ENCODE results near the gene ESPL1. TPM values are rescaled to one million over a fixed set of nuclear protein-coding genes. Genes with fewer than 3 reads are reported as not detected.

ESPL1 gene
- total RNA-seq, 1 donor from 2014 or later, result 0.17 TPM

- intact Hi-C loops (cut with micrococcal nuclease), result no loop called here
- no peak for DNase-seq
- no peak for ATAC-seq
Measured at GRCh38 chr12:53229454-53229853, 38.6 kb upstream of the ESPL1 start.

DNA sequence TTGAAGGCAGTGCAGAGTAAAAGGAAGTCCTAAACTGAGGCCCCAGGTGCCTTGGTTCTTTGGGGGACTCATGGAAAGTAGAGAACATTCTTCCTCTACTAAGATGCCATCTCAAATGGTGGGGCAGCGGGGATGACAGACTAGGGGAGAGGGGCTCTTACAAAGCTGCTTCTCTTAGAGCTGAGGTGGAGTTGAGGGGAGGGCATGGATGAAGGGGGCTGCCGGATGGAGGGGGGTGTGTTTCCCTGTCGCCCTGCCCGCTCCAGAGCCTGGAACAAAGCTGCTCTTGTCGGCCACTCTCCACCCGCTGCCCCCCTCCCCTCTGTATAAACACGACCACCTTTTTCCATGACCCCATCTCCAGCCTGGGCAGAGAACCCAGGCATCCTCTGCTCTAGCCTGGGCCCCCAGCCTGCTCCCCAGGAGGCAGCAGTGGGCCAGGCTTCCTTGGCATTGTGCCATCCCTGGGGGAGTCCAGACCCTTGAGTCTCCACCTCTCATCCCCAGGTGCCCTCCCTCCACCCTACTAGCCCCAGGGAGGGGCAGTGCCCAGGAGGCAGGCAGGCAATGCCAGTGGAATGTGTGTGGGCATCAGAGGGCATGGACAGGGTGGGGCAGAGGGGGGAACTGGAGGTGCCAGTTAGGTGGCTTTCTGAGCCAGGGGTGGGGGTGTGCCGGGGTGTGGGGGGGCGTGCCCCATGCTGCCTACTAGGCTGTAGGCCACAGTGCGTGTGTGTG, 37.8 kb upstream of the ESPL1 start:
- no peak for DNase-seq
- intact Hi-C loops (cut with micrococcal nuclease), result no loop called here
- ATAC-seq, result no peak

GRCh38 chr12:53231671-53231920, 36.5 kb upstream of the ESPL1 start:
- intact Hi-C loops (cut with micrococcal nuclease), result no loop called here
- DNase-seq (no peak), ATAC-seq (no peak)

GRCh38 chr12:53231921-53232645, 36.0 kb upstream of the ESPL1 start, which contains the start of gene RARG:
Gene RARG, minus strand, starts transcription at chr12:53232209. Its CDS starts 4,664 bp downstream, at chr12:53227545.
- intact Hi-C loops (cut with micrococcal nuclease), result no loop called here
- ATAC-seq, result peak; percentile 76

DNA sequence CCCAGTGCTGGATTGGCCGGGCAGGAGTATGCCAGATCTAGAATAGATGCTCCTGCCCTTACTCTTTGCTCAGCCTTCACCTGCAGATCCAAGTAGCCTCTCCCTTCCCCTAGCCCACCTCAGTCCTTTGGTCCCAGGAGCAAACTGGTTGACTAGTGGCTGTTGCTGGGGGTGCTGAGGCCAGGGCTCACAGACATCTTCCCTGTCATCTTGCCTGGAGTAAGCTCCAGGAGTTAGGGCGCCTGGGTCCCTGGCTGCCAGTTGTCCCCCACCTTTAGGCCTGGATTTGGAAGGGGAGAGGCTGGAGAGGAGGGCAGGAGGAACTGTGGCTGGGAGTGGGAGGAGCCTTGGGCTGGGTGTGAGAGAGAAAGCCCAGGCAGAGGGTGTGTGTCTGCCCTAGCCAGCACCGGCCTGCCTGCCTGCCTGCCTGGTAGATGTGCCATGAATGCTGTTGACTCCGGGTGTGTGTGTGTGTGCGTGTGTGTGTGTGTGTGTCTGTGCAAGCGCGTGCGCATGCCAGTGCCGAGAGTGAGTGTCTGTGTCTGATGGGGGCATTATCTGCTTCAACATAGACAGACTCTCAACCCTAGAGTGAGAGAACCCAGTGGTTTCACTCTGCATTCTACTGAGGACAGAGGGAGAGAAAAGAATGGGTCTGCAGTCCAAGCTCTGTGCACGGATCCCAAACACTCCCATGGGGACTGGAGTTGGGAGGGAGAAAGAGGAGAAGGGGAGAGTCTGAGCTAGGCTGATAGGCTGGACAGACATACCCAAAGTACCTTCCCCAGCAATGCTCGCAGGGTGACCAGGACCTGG, 35.2 kb upstream of the ESPL1 start:
- peak; percentile 85 for ATAC-seq
- DNase-seq, result peak; percentile 74
- intact Hi-C loops (cut with micrococcal nuclease), result no loop called here

More at GRCh38 chr12:53231921-53232645, 36.0 kb upstream of the ESPL1 start, which contains the start of gene RARG:
- peak; percentile 64 for DNase-seq

- intact Hi-C loops (cut with micrococcal nuclease), result no loop called here
- DNase-seq (no peak), ATAC-seq (no peak)
Measured at GRCh38 chr12:53233671-53234121, 34.4 kb upstream of the ESPL1 start.

GRCh38 chr12:53234271-53234914, 33.7 kb upstream of the ESPL1 start:
- peak; percentile 63 for DNase-seq
- ATAC-seq, result peak; percentile 8
- intact Hi-C loops (cut with micrococcal nuclease), result no loop called here

- DNase-seq (no peak), ATAC-seq (no peak)
Measured at GRCh38 chr12:53235164-53235563, 32.9 kb upstream of the ESPL1 start.

GRCh38 chr12:53235742-53236442, 32.2 kb upstream of the ESPL1 start:
- intact Hi-C loops (cut with micrococcal nuclease), result no loop called here
- ATAC-seq (no peak), DNase-seq (no peak)

More at GRCh38 chr12:53235164-53235563, 32.9 kb upstream of the ESPL1 start:
- intact Hi-C loops (cut with micrococcal nuclease), result no loop called here

GRCh38 chr12:53236443-53237111, 31.5 kb upstream of the ESPL1 start:
- intact Hi-C loops (cut with micrococcal nuclease), result no loop called here
- ATAC-seq (no peak), DNase-seq (no peak)

DNA sequence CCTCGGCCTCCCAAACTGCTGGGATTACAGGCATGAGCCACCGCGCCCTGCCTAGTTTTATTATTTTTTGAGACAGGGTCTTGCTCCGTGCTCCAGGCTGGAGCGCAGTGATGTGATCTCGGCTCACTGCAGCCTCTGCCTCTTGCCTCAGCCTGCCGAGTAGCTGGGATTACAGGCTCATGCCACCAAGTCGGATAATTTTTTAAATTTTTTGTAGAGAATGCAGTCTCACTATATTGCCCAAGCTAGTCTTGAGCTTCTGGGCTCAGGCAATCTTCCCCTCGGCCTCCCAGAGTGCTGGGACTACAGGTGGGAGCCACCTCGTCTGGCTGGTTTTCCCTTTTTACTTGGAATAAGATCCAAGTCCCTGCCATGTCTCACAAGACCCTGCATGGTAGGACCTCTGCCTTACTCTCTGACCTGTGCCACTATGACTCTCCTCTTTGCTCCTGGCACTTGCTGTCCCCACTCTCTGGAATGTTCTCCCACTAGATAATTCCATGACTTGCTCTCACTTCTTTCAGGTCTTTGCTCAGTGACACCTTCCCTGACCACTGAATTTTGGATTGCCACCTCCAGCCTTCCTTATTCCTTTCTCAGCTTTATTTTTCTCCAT, 28.3 kb upstream of the ESPL1 start:
- intact Hi-C loops (cut with micrococcal nuclease), result no loop called here
- no peak for DNase-seq
- ATAC-seq, result no peak

DNA sequence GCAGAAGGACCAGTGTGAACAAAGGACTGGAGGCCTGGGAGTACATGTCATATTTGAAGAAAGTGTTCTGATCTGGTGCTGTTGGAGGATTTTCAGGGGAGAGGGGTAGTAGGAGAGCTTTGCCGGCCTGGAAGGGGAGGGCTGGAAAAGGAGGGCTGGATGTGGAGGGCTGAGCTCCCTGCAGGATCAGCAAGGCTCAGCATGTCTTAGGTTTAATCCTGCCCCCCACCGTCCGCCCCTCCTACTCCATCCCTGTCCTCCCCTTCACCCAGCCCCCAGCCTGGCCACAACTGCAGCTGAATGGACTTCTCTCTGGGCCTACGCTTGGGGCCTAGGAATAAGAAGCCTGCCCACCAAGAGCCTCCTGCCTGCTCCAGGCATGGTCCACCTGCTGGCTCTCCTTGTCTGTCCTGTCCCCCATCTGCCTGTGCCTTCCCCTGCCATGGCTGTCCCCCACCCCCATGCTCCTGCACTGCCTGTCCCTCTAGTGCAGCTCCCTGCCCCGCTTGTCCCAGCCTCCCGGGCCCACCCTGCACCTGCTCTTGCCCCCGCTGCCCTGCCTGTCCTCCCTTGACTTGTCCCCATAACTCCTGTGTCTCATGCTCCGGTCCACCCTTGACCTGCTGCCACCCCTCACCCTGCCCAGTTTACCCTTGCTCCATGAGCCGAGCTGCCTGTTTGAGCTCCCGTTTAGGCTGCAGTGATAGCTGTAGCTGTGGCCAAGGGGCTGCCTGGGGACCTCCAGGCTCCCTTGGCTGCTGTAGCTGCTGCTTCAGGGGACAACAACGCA, 26.3 kb upstream of the ESPL1 start:
- ATAC-seq (no peak), DNase-seq (no peak)
- intact Hi-C loops (cut with micrococcal nuclease), result no loop called here

- ATAC-seq (peak; percentile 85), DNase-seq (no peak)
- intact Hi-C loops (cut with micrococcal nuclease), result no loop called here
Measured at GRCh38 chr12:53244337-53244736, 23.8 kb upstream of the ESPL1 start.

DNA sequence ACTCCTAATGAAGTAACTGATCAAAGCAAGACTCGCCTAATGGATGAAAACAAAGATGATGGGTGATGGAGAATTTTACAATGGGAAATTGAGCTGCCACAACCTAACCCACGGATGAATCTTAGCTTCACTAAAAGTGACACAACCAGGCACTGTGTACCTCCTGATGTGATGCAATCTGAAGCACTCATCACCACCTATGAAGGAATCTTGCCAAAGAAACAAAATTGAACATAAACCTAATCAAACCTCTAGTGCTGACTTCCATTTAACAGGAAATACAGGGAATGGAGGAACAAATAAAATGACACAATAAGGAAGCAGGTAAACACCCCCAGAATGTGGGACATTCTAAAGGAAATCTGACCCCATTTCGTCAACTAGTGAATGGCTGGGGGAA, 22.8 kb upstream of the ESPL1 start:
- intact Hi-C loops (cut with micrococcal nuclease), result no loop called here
- DNase-seq (no peak), ATAC-seq (no peak)

- intact Hi-C loops (cut with micrococcal nuclease), result loop anchor here (5.0 kb wide), 1 partner anchor 34 kb away; no protein-coding TSS in a partner anchor
- DNase-seq (peak; percentile 89), ATAC-seq (peak; percentile 93)
Measured at GRCh38 chr12:53251477-53252348, 16.4 kb upstream of the ESPL1 start.

GRCh38 chr12:53252349-53252916, 15.7 kb upstream of the ESPL1 start:
- DNase-seq, result peak; percentile 39
- intact Hi-C loops (cut with micrococcal nuclease), result loop anchor here (5.0 kb wide), 1 partner anchor 35 kb away; no protein-coding TSS in a partner anchor
- ATAC-seq, result peak; percentile 1
